Parathyroid adenoma (tissue), 2 donors: ENCODE measurements around the gene COLEC11.

Experiments used
- H2AFZ ChIP-seq: fragments of 300-600 bp; sonication (generic); one replicate; pipeline ENCODE4 v1.7.0; 2017; ENCODE audit warnings: antibody characterized with exemption, mild to moderate bottlenecking
- H3K27ac ChIP-seq: fragments of 300-600 bp; sonication (generic); one replicate; pipeline ENCODE4 v1.7.0; 2017
- H3K27me3 ChIP-seq: fragments of 300-600 bp; sonication (generic); one replicate; pipeline ENCODE4 v1.7.0; 2017; ENCODE audit warnings: low read length; ENCODE audit not compliant: control insufficient read depth, insufficient read depth
- H3K36me3 ChIP-seq: fragments of 300-600 bp; sonication (generic); one replicate; pipeline ENCODE4 v1.7.0; 2017; ENCODE audit warnings: low read length; ENCODE audit not compliant: control insufficient read depth, insufficient read depth
- H3K4me1 ChIP-seq: fragments of 300-600 bp; sonication (generic); one replicate; pipeline ENCODE4 v1.7.0; 2017; ENCODE audit warnings: control low read depth
- H3K4me2 ChIP-seq: fragments of 300-600 bp; sonication (generic); one replicate; pipeline ENCODE4 v1.7.0; 2017; ENCODE audit warnings: low read length
- H3K4me3 ChIP-seq: fragments of 300-600 bp; sonication (generic); one replicate; pipeline ENCODE4 v1.7.0; 2017; ENCODE audit warnings: low read depth, low read length
- H3K79me2 ChIP-seq: fragments of 300-600 bp; sonication (generic); one replicate; pipeline ENCODE4 v1.7.0; 2017; ENCODE audit warnings: control low read depth
- H3K9ac ChIP-seq: fragments of 300-600 bp; sonication (generic); one replicate; pipeline ENCODE4 v1.7.0; 2017; ENCODE audit warnings: mild to moderate bottlenecking
- H3K9me3 ChIP-seq: fragments of 300-600 bp; sonication (generic); one replicate; pipeline ENCODE4 v1.7.0; 2017; ENCODE audit warnings: low read length; ENCODE audit not compliant: control insufficient read depth
- TF ChIP-seq, protein P1 (sequence below): fragments of 300-600 bp; sonication (generic); IDR thresholded peaks from one replicate; pipeline ENCODE4 v1.7.0; 2017; ENCODE audit warnings: antibody characterized with exemption, mild to moderate bottlenecking
- donor health status: primary hyperparathyroidism.

COLEC11 gene

GRCh38 chr2:3637311-3637675 is 42.4 kb downstream of the COLEC11 start:
- Histone ChIP-seq H3K9ac (no peak overlapping the region), H3K27ac (no peak overlapping the region), H3K4me3 (no peak overlapping the region), H2AFZ (no peak overlapping the region), H3K4me2 (no peak overlapping the region), H3K4me1 (no peaks in the 10 kb centered on the region), H3K9me3 (no peaks in the 10 kb centered on the region), H3K36me3 (no peaks in the 10 kb centered on the region), H3K79me2 (no peaks in the 10 kb centered on the region), H3K27me3 (no peaks in the 10 kb centered on the region)
- TF ChIP-seq, protein P1, sequence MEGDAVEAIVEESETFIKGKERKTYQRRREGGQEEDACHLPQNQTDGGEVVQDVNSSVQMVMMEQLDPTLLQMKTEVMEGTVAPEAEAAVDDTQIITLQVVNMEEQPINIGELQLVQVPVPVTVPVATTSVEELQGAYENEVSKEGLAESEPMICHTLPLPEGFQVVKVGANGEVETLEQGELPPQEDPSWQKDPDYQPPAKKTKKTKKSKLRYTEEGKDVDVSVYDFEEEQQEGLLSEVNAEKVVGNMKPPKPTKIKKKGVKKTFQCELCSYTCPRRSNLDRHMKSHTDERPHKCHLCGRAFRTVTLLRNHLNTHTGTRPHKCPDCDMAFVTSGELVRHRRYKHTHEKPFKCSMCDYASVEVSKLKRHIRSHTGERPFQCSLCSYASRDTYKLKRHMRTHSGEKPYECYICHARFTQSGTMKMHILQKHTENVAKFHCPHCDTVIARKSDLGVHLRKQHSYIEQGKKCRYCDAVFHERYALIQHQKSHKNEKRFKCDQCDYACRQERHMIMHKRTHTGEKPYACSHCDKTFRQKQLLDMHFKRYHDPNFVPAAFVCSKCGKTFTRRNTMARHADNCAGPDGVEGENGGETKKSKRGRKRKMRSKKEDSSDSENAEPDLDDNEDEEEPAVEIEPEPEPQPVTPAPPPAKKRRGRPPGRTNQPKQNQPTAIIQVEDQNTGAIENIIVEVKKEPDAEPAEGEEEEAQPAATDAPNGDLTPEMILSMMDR = no peak

GRCh38 chr2:3637692-3638455 is 43.0 kb downstream of the COLEC11 start:
- TF ChIP-seq, protein P1 = no peak
- no peaks in the 10 kb centered on the region for H3K4me1 ChIP-seq
- H3K9ac ChIP-seq = no peak overlapping the region
- H3K4me3 ChIP-seq = no peak overlapping the region
- no peaks in the 10 kb centered on the region for H3K79me2 ChIP-seq
- H3K27me3 ChIP-seq = no peaks in the 10 kb centered on the region
- H3K4me2 ChIP-seq = no peak overlapping the region
- H2AFZ ChIP-seq = no peak overlapping the region
- no peak overlapping the region for H3K27ac ChIP-seq
- no peaks in the 10 kb centered on the region for H3K9me3 ChIP-seq
- no peaks in the 10 kb centered on the region for H3K36me3 ChIP-seq

DNA sequence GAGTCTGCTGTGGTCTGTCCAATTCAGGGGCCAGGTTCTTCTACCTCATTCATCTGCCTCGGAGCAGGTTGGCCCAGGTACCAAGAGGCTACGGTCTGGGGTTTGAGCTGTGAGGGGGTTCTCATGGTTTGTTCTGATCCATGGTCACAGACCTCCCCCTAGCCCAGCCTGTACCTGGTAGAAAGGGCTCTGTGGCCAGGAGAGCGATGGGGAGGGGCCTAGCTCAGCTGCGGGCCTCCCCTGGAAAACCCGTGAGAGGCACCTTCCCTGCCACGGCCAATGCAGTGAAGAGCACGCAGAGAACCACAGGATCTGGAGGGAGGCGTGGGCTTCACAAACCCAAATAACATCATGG is 43.5 kb downstream of the COLEC11 start:
- Histone ChIP-seq H2AFZ (no peak overlapping the region), H3K27ac (no peak overlapping the region), H3K9ac (no peak overlapping the region), H3K4me2 (no peak overlapping the region), H3K79me2 (no peaks in the 10 kb centered on the region), H3K4me3 (no peak overlapping the region), H3K4me1 (no peaks in the 10 kb centered on the region), H3K27me3 (no peaks in the 10 kb centered on the region), H3K9me3 (no peaks in the 10 kb centered on the region), H3K36me3 (no peaks in the 10 kb centered on the region)
- TF ChIP-seq, protein P1 = no peak

GRCh38 chr2:3639015-3639630 is 44.2 kb downstream of the COLEC11 start:
- Histone ChIP-seq H3K9ac (no peak overlapping the region), H3K4me3 (no peak overlapping the region), H2AFZ (no peak overlapping the region), H3K4me1 (no peaks in the 10 kb centered on the region), H3K27me3 (no peaks in the 10 kb centered on the region), H3K9me3 (no peaks in the 10 kb centered on the region), H3K4me2 (no peak overlapping the region), H3K79me2 (no peaks in the 10 kb centered on the region), H3K36me3 (no peaks in the 10 kb centered on the region), H3K27ac (no peak overlapping the region)
- TF ChIP-seq, protein P1 = no peak

DNA sequence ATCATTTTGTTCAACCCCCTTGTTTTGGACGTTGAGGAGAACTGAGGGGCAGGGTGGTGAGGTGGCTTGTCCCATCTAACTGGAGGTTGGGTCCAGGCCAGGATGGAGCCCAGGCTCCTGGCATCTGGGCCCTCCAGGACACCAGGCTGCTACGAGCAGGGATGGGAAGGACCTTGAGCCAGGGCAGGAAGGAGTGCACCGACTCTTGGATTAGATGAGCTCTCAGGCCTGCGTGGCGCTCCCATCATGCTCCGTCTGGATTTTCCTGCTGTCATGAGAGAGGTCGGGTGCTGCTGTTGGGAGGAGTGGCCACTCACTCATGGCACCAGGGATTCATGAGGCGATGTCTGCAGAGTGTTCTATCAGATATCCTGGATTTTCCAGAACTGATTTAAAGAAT is 44.7 kb downstream of the COLEC11 start:
- TF ChIP-seq, protein P1 = no peak
- Histone ChIP-seq H2AFZ (no peak overlapping the region), H3K9me3 (no peaks in the 10 kb centered on the region), H3K9ac (no peak overlapping the region), H3K4me3 (no peak overlapping the region), H3K36me3 (no peaks in the 10 kb centered on the region), H3K27ac (no peak overlapping the region), H3K79me2 (no peaks in the 10 kb centered on the region), H3K4me2 (no peak overlapping the region), H3K27me3 (no peaks in the 10 kb centered on the region), H3K4me1 (no peaks in the 10 kb centered on the region)
